Mesendoderm (in vitro differentiated cells): ENCODE results near the gene ATP10B.
A peak's percentile ranks its signal among the peaks of the same experiment; 100 is the strongest.

Source experiments
- DNase-seq: peaks from one replicate; pipeline ENCODE4 v3.0.0; 2013
- H2AK5ac ChIP-seq: 2 replicates; pipeline ENCODE4 v1.6.1; 2013; ENCODE audit warnings: low read length, inconsistent platforms
- H2BK120ac ChIP-seq: 2 replicates; pipeline ENCODE4 v1.6.1; 2013; ENCODE audit warnings: low read depth, mild to moderate bottlenecking, low read length, moderate library complexity, mixed read lengths
- H2BK15ac ChIP-seq: replicated peaks from 2 replicates; pipeline ENCODE4 v1.6.1; 2013; ENCODE audit warnings: low read depth, mild to moderate bottlenecking, moderate library complexity
- H2BK5ac ChIP-seq: 2 replicates; pipeline ENCODE4 v1.6.1; 2013; ENCODE audit warnings: low read length, inconsistent platforms
- H3K18ac ChIP-seq: 2 replicates; pipeline ENCODE4 v1.6.1; 2013; ENCODE audit warnings: mild to moderate bottlenecking, low read length, mixed read lengths
- H3K23ac ChIP-seq: one replicate; pipeline ENCODE4 v1.6.1; 2013; ENCODE audit warnings: low read length
- H3K27ac ChIP-seq: 2 replicates; pipeline ENCODE4 v1.5.1; 2013; ENCODE audit warnings: low read depth, mild to moderate bottlenecking, inconsistent platforms, low read length, moderate library complexity
- H3K27me3 ChIP-seq: 2 replicates; pipeline ENCODE4 v1.6.1; 2013; ENCODE audit warnings: low read length, control low read depth, mild to moderate bottlenecking, inconsistent platforms; ENCODE audit not compliant: insufficient read depth, poor library complexity
- H3K36me3 ChIP-seq: 2 replicates; pipeline ENCODE4 v1.6.1; 2013; ENCODE audit warnings: low read length, inconsistent platforms; ENCODE audit not compliant: control insufficient read depth, insufficient read depth
- H3K4ac ChIP-seq: one replicate; pipeline ENCODE4 v1.6.1; 2013; ENCODE audit warnings: low read depth, mild to moderate bottlenecking, low read length, moderate library complexity
- H3K4me1 ChIP-seq: 2 replicates; pipeline ENCODE4 v1.6.1; 2013; ENCODE audit warnings: low read depth, low read length, inconsistent platforms; ENCODE audit not compliant: control insufficient read depth
- H3K4me2 ChIP-seq: 2 replicates; pipeline ENCODE4 v1.6.1; 2013; ENCODE audit warnings: low read length
- H3K4me3 ChIP-seq: 2 replicates; pipeline ENCODE4 v1.5.1; 2013; ENCODE audit warnings: mild to moderate bottlenecking, low read length
- H3K56ac ChIP-seq: one replicate; pipeline ENCODE4 v1.6.1; 2013; ENCODE audit warnings: low read length
- H3K79me1 ChIP-seq: 2 replicates; pipeline ENCODE4 v1.6.1; 2013; ENCODE audit warnings: low read length, inconsistent platforms
- H3K79me2 ChIP-seq: 2 replicates; pipeline ENCODE4 v1.6.1; 2013; ENCODE audit warnings: mild to moderate bottlenecking, low read length; ENCODE audit not compliant: control insufficient read depth, insufficient read depth
- H3K9ac ChIP-seq: 2 replicates; pipeline ENCODE4 v1.6.1; 2013; ENCODE audit warnings: low read length, inconsistent platforms
- H4K5ac ChIP-seq: one replicate; pipeline ENCODE4 v1.6.1; 2013; ENCODE audit warnings: low read length
- H4K8ac ChIP-seq: one replicate; pipeline ENCODE4 v1.6.1; 2013; ENCODE audit warnings: low read depth, mild to moderate bottlenecking, control low read depth, low read length, moderate library complexity
- WGBS: extraction: QIAGEN DNeasy Blood & Tissue Kit; methylation state at CpG from one replicate; pipeline ENCODE4 v1.1.7; 2013; ENCODE audit warnings: low lambda C conversion rate, missing lambda C conversion rate; ENCODE audit not compliant: insufficient coverage; ENCODE audit errors: extremely low coverage; 5-methylcytosine and 5-hydroxymethylcytosine counted together

Gene ATP10B

GRCh38 chr5:160627921-160628618 lies 223.9 kb downstream of the ATP10B start:
- peak overlapping the region; percentile 33 for H2AK5ac ChIP-seq
- H3K4me1 ChIP-seq, result no peaks in the 10 kb centered on the region
- no peaks in the 10 kb centered on the region for H3K79me2 ChIP-seq
- no peak overlapping the region for H4K5ac ChIP-seq
- no peak overlapping the region for H3K56ac ChIP-seq
- no peak overlapping the region for H4K8ac ChIP-seq
- H3K4ac ChIP-seq, result no peak overlapping the region
- no CpG with 5 or more reads among the region's 5 CpGs for WGBS
- H2BK5ac ChIP-seq, result no peak overlapping the region
- no peak for DNase-seq
- H3K36me3 ChIP-seq, result no peaks in the 10 kb centered on the region
- H3K9ac ChIP-seq, result no peak overlapping the region
- H3K4me2 ChIP-seq, result no peak overlapping the region
- H3K27me3 ChIP-seq, result no peaks in the 10 kb centered on the region
- H3K79me1 ChIP-seq, result no peaks in the 10 kb centered on the region
- H3K18ac ChIP-seq, result no peak overlapping the region
- H2BK15ac ChIP-seq, result no peak overlapping the region
- H3K23ac ChIP-seq, result no peak overlapping the region
- H3K27ac ChIP-seq, result no peak overlapping the region
- H3K4me3 ChIP-seq, result no peak overlapping the region
- no peak overlapping the region for H2BK120ac ChIP-seq

GRCh38 chr5:160626322-160626721 lies 225.7 kb downstream of the ATP10B start:
- no peaks in the 10 kb centered on the region for H3K27me3 ChIP-seq
- H3K4me3 ChIP-seq, result no peak overlapping the region
- H3K4ac ChIP-seq, result no peak overlapping the region
- H3K79me1 ChIP-seq, result no peaks in the 10 kb centered on the region
- H2AK5ac ChIP-seq, result no peak overlapping the region
- H2BK5ac ChIP-seq, result no peak overlapping the region
- H3K36me3 ChIP-seq, result no peaks in the 10 kb centered on the region
- H3K23ac ChIP-seq, result no peak overlapping the region
- H3K9ac ChIP-seq, result no peak overlapping the region
- WGBS, result no CpG with 5 or more reads among the region's 7 CpGs
- peak; percentile 52 for DNase-seq
- no peak overlapping the region for H4K8ac ChIP-seq
- H3K79me2 ChIP-seq, result no peaks in the 10 kb centered on the region
- H4K5ac ChIP-seq, result no peak overlapping the region
- no peaks in the 10 kb centered on the region for H3K4me1 ChIP-seq
- no peak overlapping the region for H3K27ac ChIP-seq
- H3K56ac ChIP-seq, result no peak overlapping the region
- H3K18ac ChIP-seq, result no peak overlapping the region
- no peak overlapping the region for H2BK15ac ChIP-seq
- H3K4me2 ChIP-seq, result no peak overlapping the region
- H2BK120ac ChIP-seq, result no peak overlapping the region

DNA sequence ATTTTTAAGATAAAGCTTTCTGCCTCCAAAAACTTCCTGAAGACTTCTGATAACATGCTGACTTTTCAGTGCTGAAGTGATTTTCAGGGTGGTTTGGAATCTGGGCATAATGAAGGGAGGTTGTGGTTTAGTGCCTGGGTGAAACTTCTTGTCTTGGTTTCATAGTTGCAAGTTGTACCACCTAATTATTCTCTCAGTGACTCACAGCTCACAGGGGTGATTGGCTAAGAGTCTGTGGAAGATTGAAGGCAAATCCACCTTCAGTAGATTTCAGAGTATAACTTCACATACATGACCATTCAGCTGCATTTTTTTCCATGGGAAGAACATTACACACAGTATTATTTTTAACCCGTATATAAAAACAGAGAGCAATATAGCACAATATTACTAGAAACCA lies 230.5 kb downstream of the ATP10B start:
- no CpG with 5 or more reads among the region's 1 CpG for WGBS
- no peaks in the 10 kb centered on the region for H3K4me1 ChIP-seq

DNA sequence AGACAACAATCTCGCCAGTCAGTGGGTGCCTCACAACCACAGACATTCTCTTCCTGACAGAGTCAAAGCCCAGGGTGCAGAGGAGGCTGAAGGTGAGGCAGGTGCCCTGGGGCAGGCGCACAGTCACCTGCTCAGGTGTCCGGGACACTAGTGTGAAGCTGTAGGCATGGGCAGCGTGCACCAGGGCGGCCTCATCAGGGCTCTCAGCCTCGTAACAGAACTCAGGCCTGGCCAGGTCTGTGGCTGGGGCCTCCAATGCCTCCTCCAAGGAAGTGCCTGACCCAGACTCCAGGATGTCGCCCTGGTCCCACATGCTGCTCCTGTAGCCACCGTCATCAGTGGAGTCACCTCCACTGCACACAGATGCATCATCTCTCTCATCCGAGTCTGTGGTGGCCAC lies 231.6 kb downstream of the ATP10B start:
- Histone ChIP-seq H3K27ac (no peak overlapping the region), H3K4me3 (no peak overlapping the region), H3K79me1 (no peaks in the 10 kb centered on the region), H3K79me2 (no peaks in the 10 kb centered on the region), H4K8ac (no peak overlapping the region), H3K4ac (no peak overlapping the region), H3K18ac (no peak overlapping the region), H3K4me2 (no peak overlapping the region), H2BK120ac (no peak overlapping the region), H2AK5ac (no peak overlapping the region), H2BK15ac (no peak overlapping the region), H3K36me3 (no peaks in the 10 kb centered on the region), H3K23ac (no peak overlapping the region), H2BK5ac (no peak overlapping the region), H4K5ac (no peak overlapping the region), H3K4me1 (no peaks in the 10 kb centered on the region), H3K56ac (no peak overlapping the region), H3K27me3 (no peaks in the 10 kb centered on the region), H3K9ac (no peak overlapping the region)
- DNase-seq, result no peak
- no CpG with 5 or more reads among the region's 9 CpGs for WGBS

More for the DNA sequence above, 230.5 kb downstream of the ATP10B start:
- Histone ChIP-seq H2BK15ac (no peak overlapping the region), H3K27me3 (no peaks in the 10 kb centered on the region), H4K5ac (no peak overlapping the region), H3K18ac (no peak overlapping the region), H3K79me2 (no peaks in the 10 kb centered on the region), H2BK5ac (no peak overlapping the region), H3K4me2 (no peak overlapping the region), H3K23ac (no peak overlapping the region), H4K8ac (no peak overlapping the region), H3K36me3 (no peaks in the 10 kb centered on the region), H3K27ac (no peak overlapping the region), H3K56ac (no peak overlapping the region), H3K9ac (no peak overlapping the region), H2AK5ac (no peak overlapping the region), H3K4ac (no peak overlapping the region), H2BK120ac (no peak overlapping the region), H3K4me3 (no peak overlapping the region), H3K79me1 (no peaks in the 10 kb centered on the region)
- no peak for DNase-seq

- no peaks in the 10 kb centered on the region for H3K79me1 ChIP-seq
- no peaks in the 10 kb centered on the region for H3K36me3 ChIP-seq
- no peak overlapping the region for H3K18ac ChIP-seq
- no peak overlapping the region for H2BK15ac ChIP-seq
- no peak overlapping the region for H3K23ac ChIP-seq
- no peak overlapping the region for H3K4me3 ChIP-seq
- no peak overlapping the region for H3K4me2 ChIP-seq
- no peak overlapping the region for H4K5ac ChIP-seq
- H3K56ac ChIP-seq, result no peak overlapping the region
- H3K27me3 ChIP-seq, result no peaks in the 10 kb centered on the region
- H3K4ac ChIP-seq, result no peak overlapping the region
- H3K27ac ChIP-seq, result no peak overlapping the region
- no CpG with 5 or more reads among the region's 3 CpGs for WGBS
- H2BK5ac ChIP-seq, result no peak overlapping the region
- H3K4me1 ChIP-seq, result no peaks in the 10 kb centered on the region
- H2AK5ac ChIP-seq, result no peak overlapping the region
- no peak for DNase-seq
- no peak overlapping the region for H2BK120ac ChIP-seq
- H3K9ac ChIP-seq, result no peak overlapping the region
- no peaks in the 10 kb centered on the region for H3K79me2 ChIP-seq
- H4K8ac ChIP-seq, result no peak overlapping the region
Observed at GRCh38 chr5:160619381-160619780, 232.6 kb downstream of the ATP10B start.

- H3K27me3 ChIP-seq, result no peaks in the 10 kb centered on the region
- no peak overlapping the region for H2BK120ac ChIP-seq
- DNase-seq, result no peak
- no peak overlapping the region for H3K23ac ChIP-seq
- H3K4ac ChIP-seq, result no peak overlapping the region
- H3K4me3 ChIP-seq, result no peak overlapping the region
- no peak overlapping the region for H4K5ac ChIP-seq
- H3K27ac ChIP-seq, result no peak overlapping the region
- no peak overlapping the region for H4K8ac ChIP-seq
- H3K4me2 ChIP-seq, result no peak overlapping the region
- no peaks in the 10 kb centered on the region for H3K4me1 ChIP-seq
- H3K56ac ChIP-seq, result no peak overlapping the region
- no peak overlapping the region for H3K18ac ChIP-seq
- no peak overlapping the region for H2BK15ac ChIP-seq
- no peaks in the 10 kb centered on the region for H3K79me1 ChIP-seq
- H2AK5ac ChIP-seq, result no peak overlapping the region
- no peaks in the 10 kb centered on the region for H3K79me2 ChIP-seq
- no peak overlapping the region for H3K9ac ChIP-seq
- no peak overlapping the region for H2BK5ac ChIP-seq
- H3K36me3 ChIP-seq, result no peaks in the 10 kb centered on the region
- WGBS, result no CpG with 5 or more reads among the region's 1 CpG
Observed at GRCh38 chr5:160618286-160618685, 233.7 kb downstream of the ATP10B start.
